ENCODE measurements around the gene MRGPRD.

Gene MRGPRD

GRCh38 chr11:68934321-68934645, 46.5 kb downstream of the MRGPRD start:
- DNase-seq (ENCODE audit: insufficient read length, low spot score) = no peak
- no peak for FAIRE-seq

GRCh38 chr11:68933605-68934320, 47.0 kb downstream of the MRGPRD start:
- DNase-seq (ENCODE audit: insufficient read length, low spot score) = no peak
- FAIRE-seq = no peak

DNA sequence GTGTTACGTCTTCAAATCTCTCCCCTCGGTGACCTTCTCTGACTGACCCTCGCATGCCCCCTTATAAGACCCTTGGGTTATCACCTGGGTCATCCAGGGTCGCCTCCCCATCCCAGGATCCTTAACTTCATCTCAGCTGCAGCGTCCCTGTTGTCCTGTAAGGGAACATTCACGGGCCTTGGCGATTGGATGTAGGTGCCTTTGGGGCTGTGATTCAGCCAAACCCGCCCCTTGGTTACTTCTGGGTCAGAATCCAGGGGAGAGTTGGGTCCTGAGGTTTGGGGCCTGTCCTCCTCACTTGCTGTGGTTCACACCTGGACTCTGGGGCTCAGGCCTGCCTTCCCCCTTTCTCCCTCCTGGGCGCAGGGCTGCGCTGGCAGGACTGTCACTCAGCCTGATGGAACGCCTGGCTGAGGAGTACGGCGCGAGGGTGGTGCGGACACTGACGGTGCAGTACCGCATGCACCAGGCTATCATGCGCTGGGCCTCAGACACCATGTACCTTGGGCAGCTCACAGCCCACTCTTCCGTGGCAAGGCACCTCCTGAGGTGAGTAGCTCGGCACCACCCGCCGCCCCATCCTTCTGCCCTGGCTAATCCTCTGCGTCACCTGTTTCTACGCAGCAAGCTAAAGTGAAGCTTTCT, 47.7 kb downstream of the MRGPRD start:
- DNase-seq (ENCODE audit: insufficient read length, low spot score) = no peak
- no peak for FAIRE-seq

DNA sequence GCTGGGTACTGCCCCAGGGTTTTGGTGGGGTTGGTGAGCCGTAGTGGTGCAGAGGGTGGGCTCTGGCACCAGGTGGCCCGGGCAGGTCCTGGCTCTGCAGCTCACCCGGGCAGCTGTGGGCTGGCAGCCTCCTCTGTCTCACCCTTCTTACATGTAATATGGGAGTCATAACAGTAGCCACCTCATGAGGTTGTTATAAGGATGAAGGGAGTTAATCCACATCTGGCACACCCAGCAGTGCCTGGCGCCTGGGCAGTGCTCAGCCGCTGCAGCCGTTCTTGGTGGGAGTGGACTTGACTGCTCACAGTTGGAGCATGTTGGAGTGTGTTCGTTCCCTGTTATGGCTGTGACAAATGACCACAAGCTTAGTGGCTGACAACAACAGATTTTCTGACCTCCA, 48.4 kb downstream of the MRGPRD start:
- FAIRE-seq = no peak
- no peak for DNase-seq (ENCODE audit: insufficient read length, low spot score)

- FAIRE-seq (no peak), DNase-seq (ENCODE audit: insufficient read length, low spot score) (no peak)
Observed at GRCh38 chr11:68931911-68932310, 48.9 kb downstream of the MRGPRD start.

DNA sequence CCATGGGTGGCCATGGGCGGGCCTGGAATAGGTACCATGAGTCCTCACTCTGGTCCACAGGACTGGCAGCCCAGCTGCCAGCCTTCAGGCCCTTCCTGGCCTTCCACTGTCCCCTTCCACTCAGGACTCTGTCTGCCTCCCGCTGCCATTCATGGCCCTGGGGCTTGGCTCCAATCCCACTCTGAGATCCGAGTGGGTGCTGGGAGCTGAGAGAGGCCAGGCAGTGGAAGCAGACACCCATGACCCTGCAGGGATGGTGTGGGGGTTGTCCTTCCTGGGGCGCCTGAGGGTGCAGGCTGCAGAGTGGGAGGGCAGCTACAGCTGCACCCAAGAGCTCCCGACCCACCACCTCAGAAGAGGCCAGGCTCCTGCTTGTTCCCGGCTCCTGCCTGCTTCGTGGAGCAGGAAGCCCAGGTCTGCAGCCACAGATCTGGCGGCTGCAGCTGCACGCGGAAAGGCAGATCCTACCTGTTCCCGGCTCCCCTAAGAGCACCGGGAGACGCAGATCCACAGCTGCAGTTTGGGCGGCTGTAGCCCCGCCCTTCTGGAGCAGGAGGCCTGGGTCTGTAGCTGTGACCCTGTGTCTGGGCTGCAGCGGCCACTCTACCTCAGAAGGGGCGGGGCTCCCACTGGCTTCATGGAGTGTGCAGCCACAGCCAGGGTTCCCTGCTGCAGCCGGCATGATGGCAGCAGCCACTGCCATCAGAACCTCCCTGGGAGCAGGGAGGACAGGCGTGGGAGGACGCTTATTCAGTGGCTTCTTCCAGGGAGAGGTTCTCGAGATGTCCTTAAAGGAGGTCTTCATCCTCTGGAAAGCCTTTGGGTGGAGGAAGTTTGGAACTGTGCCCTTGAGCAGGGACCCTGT, 49.6 kb downstream of the MRGPRD start:
- FAIRE-seq (no peak), DNase-seq (ENCODE audit: insufficient read length, low spot score) (no peak)
